ENCODE measurements around the gene LETM1.

DNA sequence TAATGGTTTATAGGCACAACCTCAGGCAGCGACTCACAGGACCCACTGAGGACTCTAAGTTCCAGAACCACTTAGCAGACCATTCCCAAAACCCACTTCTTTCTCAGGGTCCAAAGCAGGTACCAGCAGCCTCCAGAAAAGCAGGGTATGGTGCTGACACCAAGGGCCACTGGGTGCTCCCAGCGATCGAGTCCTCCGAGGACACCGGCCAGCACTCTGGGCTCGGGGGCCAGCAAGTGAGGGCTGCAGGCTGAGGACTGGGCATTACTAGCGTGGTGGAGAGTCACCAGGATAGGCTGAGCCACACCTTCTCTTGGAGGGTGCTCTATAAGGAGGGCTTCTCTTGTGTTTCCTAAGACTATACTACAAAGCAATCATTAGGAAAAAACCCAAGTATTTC, 19.3 kb downstream of the LETM1 start:
- TF ChIP-seq, protein P1, sequence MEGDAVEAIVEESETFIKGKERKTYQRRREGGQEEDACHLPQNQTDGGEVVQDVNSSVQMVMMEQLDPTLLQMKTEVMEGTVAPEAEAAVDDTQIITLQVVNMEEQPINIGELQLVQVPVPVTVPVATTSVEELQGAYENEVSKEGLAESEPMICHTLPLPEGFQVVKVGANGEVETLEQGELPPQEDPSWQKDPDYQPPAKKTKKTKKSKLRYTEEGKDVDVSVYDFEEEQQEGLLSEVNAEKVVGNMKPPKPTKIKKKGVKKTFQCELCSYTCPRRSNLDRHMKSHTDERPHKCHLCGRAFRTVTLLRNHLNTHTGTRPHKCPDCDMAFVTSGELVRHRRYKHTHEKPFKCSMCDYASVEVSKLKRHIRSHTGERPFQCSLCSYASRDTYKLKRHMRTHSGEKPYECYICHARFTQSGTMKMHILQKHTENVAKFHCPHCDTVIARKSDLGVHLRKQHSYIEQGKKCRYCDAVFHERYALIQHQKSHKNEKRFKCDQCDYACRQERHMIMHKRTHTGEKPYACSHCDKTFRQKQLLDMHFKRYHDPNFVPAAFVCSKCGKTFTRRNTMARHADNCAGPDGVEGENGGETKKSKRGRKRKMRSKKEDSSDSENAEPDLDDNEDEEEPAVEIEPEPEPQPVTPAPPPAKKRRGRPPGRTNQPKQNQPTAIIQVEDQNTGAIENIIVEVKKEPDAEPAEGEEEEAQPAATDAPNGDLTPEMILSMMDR (conservative IDR thresholded peaks at IDR 0.05; ENCODE audit: low read length): no peak
- no peak for TF ChIP-seq EZH2phosphoT487 (IDR thresholded peaks at IDR 0.05; ENCODE audit: borderline replicate concordance, low read depth, low read length)

All from OCI-LY7 (cell line).